Daoy (cell line): ENCODE data around the gene TNFAIP8. TPM values are rescaled to one million over a fixed set of nuclear protein-coding genes. Genes with fewer than 3 reads are reported as not detected.
A peak's percentile ranks its signal among the peaks of the same experiment; 100 is the strongest.

Source experiments
- DNase-seq: peaks from one replicate; pipeline ENCODE4 v3.0.0-alpha.2; 2015; ENCODE audit warnings: low read depth
- total RNA-seq: library from RNA; depleted of rRNA; stranded (reverse); fragments of >200 nt; shearing (Covaris generic); gene quantifications from 2 replicates; pipeline ENCODE4 v1.2.3, GENCODE V29; 2014; rRNA removed

The TNFAIP8 gene
- total RNA-seq: 51.7 and 52.8 TPM in 2 replicates

DNA sequence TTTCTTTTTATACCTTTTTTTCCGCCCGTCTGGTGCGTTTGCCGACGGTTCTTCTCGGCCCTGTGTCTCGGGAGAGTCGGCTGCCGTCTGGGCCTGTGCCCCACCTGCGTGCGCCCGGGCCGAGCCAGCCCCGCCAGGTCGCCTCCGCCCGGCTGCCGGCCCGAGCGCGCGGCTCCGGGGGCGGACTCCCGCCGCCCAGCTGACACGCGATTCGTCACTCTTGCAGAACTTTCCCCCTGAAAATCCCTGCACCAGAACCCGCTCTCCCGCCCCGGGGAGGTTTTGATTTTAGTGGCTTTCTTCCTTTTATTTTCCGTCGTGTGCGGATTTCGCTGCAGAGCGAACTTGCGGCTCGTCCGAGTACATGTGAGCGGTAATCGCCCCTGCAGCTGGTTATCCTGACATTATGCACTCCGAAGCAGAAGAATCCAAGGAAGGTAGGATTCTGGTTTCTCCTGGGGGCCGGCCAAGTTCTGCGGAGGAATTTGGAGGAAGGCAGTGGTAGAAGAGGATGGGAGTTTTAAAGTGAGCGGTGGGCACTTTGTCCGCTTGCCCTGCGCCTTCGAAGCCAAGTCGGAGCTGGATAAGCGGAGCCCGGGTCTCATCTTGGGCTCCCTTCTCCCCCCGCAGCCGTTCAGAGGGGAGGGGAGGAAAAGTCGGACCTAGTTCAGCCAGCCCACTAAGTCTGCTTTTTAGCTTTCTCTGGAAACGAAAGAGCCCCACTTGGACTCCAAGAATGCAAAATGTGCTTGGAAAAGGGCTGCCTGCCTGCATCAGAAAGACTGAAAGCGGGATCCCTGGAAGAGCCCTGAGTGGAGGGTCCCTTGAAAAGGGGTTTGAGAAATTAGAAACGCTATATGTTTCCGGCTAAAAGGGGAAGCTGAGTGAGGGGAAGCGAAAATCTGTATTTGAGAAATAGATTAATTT, at the start of gene TNFAIP8:
TSS of gene TNFAIP8 (plus strand) at position 335 of the 927 bp plus-strand sequence. CDS start at position 407, 72 bp downstream.
- peak; percentile 79 for DNase-seq

DNA sequence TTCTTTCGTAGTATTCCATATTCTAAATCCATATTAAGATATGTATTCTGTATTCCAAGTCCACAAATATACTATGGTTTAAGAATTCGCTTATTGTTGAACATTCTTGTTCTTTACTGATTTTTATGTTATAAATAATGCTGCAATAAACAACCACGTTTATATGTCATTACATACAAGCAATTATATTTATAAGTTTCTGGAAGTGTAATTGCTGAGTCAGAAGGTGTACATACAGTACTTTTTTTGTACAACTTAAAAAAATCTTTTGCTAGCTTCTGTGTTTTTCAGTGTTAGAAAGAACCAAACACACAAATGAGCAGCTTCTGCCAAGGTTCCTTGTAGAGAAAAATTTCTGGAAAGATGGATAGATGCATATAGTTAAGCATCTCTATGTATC, 48.6 kb upstream of the TNFAIP8 start:
- no peak for DNase-seq

DNA sequence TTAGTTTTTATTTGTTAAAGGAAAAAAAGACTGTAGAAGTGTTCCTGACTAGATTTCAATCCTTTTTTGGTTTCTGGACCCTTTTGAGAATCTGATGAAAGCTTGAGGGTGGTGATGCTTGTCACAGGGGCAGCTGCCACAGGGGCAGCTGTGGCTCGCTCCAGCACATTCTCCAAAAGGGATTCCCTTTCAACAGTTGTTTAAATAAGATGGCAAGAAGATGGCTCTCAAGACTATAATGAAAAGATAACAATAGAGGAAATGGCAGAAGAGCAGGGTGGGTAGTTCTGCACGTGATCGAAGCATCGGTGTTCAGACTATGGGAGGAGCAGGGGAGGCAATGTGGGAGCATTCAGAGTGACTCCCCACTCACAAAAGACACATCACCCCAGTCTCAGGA, 46.5 kb upstream of the TNFAIP8 start:
- no peak for DNase-seq

DNA sequence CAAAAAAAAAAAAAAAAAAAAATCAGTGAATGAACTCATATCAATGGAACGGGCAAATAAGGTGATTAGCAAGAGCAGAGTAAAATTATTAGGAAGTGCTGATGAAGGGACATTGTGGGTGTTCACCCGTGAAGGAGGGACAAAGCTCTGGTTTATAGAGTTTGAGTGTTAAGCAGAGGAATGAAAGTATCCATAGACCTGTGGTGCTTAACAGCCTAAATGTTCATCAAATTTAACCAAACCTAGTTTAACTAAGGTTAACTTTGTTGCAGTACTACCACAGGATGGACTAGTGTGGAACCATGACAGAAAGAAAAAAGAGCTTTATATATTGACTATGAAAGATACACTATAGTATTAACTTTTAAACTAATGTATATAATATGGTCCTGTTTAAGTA, 44.1 kb upstream of the TNFAIP8 start:
- no peak for DNase-seq

DNA sequence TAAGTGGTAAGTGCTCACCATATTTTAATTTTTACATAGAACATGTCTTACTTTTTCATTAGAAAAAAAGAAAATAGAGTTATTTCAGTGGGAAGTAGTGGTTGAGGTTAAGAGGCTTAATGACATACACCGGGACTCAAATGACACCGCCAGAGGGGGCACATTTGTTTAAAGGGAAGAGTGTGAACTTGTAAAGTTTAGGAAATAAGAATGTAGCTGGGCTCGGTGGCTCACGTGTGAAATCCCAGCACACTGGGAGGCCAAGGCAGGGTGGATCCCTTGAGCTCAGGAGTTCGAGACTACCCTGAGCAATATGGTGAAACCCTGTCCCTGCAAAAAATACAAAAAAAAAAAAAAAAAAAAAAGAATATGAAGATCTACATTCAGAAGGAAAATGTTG, 43.4 kb upstream of the TNFAIP8 start:
- DNase-seq: no peak

DNA sequence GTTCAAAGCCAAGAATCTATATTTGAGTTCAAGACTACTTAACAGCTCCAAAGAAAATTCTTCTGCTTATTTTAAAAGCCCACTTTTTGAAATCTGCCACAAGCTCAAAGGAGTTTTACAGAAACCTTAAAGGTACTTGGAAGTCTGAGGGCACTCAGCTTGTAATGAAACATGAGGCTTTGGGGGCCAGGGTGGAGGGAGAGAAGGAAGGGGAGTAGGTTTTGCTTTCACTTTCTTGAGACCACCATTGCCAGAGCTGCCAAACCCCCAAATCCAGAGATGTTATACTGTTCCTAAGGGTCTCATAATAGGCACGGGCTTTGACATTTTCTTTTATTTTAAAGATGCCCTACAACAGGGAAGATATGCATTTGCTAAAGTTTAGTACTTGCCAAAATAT, 42.6 kb upstream of the TNFAIP8 start:
- DNase-seq: no peak

DNA sequence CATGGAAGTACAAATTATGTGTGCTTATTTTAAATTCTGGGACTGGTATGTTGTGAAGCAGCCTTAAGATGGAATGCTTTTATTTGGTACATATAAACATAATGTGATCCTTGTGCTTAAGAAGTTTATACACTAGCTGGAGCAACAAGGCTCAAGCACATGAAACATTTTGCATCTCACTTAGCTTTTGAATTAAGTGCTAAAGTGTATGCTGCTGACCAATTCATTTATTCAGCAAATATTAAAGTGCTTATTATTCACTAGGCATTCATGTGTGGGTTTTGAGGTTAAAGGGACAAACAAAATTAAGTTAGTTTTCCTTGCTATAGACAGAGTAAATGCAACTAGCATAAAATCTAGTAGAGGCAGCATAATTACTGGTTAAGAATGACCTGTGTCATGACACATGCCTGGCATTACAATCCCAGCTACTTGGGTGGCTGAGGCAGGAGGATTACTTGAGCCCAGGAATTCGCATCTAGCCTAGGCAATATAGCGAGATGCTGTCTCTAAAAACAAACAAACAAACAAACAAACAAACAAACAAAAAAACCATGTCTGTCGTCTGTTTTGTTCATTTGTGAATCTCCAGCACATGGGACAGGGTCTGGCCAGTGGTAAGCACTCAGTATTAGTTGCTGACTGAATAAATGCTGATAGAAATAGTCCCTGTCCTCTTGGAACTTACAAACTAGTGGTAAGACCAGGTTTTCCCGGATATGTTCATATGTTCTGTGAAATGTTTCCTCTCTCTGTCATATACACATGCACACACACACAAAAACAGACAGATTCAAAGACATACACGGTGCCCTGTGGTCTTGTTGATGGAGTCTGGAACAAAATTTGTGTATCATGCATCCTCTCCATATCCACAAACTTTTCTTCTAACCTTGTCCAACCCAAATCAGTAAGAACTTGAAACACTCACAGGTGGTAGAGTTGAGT, 41.9 kb upstream of the TNFAIP8 start:
- DNase-seq: no peak

DNA sequence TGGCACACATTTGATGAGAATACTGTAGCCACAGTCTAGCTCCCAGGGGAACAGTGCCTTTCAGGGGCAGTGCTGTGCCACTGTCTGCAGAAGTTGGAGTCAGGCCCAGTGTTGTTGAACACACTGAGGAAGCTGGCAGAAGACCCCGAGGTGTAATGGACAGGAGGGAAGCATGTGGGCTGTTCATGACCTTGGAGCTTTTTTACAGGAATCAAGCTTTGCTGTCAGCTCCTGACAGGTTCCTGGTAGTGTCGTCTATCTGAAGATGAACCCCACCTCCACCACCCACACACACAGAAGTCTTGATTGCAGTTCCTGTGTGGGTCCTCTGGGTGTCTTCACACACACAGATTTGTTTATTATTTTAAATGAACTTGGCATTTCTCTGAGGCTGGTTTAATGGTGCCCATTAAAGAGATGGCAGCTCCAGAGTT, 40.3 kb upstream of the TNFAIP8 start:
- peak; percentile 50 for DNase-seq

DNA sequence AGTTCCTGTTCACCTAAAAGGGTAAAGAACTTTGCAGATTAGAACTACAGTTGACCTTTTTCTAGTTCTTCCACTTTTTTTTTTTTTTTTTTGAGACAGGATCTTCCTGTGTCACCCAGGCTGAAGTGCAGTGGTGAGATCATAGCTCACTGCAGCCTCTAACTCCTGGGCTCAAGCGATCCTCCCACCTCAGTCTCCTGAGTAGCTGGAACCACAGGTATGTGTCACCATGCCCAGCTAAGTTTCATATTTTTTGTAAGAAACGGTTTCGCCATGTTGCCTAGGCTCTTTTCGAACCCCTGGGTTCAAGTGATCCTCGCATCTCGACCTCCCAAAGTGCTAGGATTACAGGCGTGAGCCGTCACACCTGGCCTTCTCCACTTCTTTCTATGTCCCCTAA, 39.7 kb upstream of the TNFAIP8 start:
- DNase-seq: no peak

DNA sequence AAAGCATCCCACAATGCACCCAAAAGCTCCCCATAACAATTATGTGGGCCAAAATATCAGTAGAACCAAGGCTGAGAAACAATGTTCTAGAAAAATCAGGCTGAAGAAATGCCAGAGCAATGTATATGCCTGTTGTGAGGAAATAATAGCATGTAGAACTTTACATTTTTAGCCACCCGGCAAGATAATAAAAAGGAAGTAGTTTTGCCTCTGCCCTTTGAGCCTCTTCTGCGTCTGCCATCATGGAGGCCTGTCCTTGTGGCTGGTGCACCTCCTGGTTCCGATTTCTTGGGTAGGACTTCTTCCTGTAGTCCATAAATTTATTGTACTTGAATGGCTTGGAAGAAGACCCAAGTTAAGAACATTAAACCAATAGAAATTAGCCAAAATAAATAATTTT, 38.9 kb upstream of the TNFAIP8 start:
- DNase-seq: no peak

DNA sequence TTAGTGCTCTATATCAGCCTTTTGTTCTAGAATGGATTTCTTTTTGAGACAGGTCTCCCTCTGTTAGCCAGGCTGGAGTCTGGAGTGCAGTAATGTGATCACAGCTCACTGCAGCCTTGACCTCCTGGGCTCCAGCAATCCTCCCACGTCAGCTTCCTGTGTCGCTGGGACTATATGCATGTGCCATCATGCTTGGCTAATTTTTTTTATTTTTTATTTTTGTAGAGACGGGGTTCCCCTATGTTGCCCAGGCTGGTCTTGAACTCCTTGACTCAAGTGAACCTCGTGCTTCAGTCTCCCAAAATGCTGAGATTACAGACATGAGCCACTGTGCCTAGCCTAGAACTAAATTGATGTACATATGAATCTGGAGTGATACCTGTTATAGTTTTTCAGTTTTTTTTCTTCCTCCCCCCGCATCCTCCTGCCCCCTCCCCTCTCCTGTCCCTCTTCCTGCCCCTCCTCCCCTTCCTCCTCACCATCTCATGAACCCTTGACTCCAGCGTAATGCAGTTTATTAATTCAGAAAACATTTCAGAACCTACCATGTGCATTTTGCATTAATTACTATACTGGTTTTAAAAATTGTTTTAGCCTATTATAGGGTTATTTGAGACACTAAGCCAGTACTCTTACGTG, 37.4 kb upstream of the TNFAIP8 start:
- DNase-seq: peak; percentile 56

DNA sequence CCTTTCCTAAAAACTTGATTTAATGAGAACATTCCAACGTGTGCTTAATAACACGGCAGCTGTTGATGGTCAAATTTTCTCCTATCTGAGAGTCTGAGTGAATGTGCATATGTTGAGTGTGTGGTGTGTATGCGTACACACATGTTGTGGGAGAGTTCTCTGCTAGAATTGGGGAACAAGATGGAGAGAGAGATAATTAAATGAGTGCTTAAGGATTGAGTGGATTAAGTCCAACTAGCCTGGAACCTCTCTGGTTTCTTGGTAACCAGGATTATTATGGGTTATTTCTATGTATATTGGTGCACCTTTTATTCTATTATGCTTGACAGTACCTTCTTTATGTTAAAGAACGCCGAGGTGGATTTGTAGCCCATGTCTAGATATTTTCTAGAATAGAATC, 36.4 kb upstream of the TNFAIP8 start:
- no peak for DNase-seq

DNA sequence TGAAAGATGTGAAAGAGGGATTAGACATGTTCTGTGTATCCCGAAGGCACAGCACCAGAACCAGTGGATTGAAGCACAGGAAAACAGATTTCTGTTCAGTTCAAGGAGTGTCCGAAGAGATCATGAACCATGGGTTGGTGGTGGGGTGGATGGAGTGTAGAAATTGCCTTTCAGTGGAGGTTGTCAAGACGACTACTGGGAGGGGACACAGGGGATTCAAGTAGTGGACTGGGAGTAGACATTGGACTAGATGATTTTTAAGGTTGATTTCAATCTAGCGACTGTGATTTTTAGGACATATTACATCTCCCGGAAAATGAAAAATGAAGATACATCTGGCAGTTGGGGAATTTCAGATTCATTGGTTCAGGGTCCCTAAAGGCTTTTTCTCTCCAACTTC, 35.9 kb upstream of the TNFAIP8 start:
- DNase-seq: no peak

DNA sequence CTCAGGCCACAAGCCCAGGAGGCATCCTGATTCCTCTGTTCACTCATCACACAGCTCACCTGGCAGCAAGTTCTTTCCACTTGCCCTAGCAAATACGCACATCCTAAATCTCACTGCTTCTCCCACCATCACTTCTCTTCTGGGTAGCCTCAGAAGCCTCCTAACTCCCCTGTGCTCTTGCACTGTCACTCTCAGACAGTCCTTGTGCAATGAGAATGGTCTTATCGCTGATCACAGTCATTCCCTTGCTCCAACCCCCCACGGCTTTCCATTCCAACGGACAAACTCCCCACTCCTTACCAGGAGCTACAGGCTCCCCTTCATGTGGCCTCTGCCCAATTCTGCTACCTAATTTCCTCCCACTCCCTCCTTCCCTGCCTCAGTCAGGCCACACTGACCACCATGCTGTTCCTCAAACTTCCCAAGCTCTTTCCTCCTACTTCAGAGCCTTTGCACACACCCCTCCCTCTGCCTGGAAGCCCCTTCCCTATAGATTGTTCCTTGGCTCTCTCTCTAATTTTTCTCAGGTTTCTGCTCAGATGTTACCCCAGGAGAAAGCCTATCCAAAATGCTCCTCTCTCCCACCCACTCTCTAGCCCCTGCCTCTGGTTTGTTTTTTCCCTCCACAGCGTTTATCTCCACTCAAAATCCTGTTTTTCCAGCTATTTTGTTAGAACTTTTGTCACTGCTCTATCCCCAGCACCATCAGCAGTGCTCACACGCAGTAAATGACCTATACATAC, 34.1 kb upstream of the TNFAIP8 start:
- DNase-seq: no peak

DNA sequence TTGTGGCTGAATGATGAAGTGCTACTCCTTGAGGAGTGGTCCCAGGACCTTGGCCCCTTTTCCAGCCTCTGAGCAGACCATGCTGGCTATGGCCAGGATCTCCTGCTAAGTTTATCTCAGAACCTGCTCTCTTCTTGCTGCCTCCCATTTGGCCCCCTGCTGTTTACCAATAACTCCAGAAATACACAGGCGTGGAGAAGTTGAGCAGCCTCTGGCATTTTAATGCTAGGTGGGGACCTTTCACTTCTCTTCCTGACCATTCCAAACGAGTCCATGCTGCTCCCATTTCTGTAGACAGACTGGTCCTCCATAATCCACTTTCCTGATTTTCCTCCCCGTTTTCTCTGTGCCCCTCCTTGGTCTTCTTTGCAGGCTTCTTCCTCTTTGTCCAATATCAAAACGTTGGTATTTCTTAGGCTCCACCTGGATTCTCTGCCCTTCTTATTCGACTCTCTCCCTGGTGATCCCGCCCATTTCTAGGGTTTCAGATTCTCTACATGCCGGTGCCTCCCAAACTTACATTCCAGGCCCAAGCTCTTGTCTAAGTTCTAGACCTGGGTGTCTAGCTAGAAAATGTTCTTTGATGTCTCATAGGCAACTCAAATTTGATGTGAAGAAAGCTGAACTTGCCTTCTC, 33.4 kb upstream of the TNFAIP8 start:
- no peak for DNase-seq

DNA sequence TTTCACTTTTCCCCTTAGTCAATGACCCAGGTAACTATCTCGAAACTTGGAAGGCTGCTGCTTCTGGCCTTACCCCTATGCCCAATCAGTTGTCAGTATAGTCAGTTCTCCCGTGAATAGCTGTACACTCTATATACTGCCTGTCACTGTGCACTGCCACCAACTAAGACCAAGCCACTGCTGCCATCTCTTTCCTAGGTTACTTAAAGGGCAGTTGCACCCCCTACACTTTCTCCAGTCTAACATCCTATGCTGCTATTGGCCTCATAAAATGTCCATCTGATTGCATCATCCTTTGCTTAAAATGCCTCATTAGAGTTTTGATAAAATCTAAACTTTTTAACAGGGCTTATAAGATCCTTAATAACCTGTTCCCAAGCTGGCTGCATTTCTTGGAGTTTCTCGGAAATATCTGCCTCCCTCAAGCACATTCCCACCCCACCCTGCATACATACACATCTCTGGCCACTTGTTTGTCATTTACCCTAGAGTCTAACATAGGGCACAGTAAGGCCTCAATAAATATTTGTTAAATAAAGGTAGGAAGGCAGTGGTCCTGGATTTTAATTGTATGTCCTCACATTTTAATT, 32.8 kb upstream of the TNFAIP8 start:
- no peak for DNase-seq

DNA sequence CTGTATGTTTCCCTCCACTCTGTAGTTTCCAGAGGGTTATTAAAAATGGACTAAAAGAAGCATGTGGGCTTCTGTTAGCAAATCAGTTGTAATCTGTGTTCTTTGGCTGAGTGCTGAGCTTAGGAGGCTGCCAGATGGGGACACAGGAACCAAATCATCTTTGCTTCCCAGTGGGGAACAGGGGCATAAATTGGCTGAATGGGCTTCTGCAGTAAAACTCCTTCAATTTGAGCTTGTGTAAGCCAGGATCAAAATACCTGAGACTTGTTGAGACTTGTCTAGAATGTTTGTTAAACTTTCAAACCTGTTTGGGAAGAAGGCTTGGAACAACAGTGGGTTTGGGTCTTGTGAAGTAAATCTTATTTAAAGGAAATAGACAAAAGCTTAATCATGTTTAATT, 32.2 kb upstream of the TNFAIP8 start:
- peak; percentile 45 for DNase-seq

DNA sequence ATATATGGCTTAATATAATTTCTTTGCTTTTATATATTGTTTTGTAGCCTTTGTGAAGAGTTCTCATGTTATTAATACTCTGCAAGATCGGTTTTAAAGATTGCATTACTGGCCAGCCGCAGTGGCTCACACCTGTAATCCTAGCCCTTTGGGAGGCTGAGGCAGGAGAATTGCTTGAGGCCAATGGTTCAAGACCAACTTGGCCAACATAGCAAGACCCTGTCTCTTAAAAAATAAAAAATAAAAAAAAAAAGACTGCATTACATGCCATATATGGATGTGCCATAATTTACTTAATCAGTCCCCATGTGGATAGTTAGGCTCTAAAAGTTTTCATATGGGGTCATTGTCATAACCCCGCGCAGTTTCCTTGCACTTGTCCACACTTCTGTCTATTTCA, 31.0 kb upstream of the TNFAIP8 start:
- no peak for DNase-seq

DNA sequence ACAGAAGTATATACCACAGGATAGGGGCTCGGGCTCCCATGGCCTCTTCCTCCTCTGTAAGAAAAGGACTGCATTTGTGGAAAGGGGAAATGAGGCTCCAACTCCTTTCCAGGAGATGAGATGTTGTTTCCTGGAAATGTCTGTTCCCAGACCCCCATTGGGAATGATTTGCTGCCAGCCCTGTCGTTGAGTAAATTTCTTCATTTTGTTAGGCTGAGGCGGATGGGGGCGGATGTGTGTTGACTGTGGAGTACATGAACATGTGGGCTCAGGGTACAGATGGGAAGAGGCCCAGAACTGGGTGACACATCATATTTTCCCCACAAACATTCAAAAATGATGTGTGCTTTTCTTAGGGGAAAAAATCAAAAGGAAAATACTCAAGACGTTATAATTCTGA, 28.8 kb upstream of the TNFAIP8 start:
- DNase-seq: peak; percentile 47
